Fibroblast of skin of left quadriceps (primary cell): ENCODE results near the gene RNF167.
"Not testable (repeated sequence)": the region's sequence is repeated elsewhere in the genome, so short reads cannot be mapped to it uniquely, and the experiment has no call there.

ENCODE experiments used
- DNase-seq, 2 experiments: peaks; one replicate each; pipeline ENCODE4 v3.0.0-alpha.2; 2013; ENCODE audit warnings: low read depth in 2 of 2

The RNF167 gene

GRCh38 chr17:4902540-4902939 lies 37.5 kb upstream of the RNF167 start:
- DNase-seq = no peak

GRCh38 chr17:4903051-4903818 lies 36.8 kb upstream of the RNF167 start, which contains the start of gene CHRNE:
CHRNE (minus strand) TSS chr17:4903098; CDS start chr17:4903063, 35 bp downstream.
- peak; percentile 29 to 32 for DNase-seq

GRCh38 chr17:4906642-4907041 lies 33.4 kb upstream of the RNF167 start:
- not testable (repeated sequence) for DNase-seq

GRCh38 chr17:4908301-4908700 lies 31.8 kb upstream of the RNF167 start:
- no peak for DNase-seq

- DNase-seq = peak; percentile 66 to 68
These were observed 31.2 kb upstream of the RNF167 start for GRCh38 chr17:4908711-4909496.

DNA sequence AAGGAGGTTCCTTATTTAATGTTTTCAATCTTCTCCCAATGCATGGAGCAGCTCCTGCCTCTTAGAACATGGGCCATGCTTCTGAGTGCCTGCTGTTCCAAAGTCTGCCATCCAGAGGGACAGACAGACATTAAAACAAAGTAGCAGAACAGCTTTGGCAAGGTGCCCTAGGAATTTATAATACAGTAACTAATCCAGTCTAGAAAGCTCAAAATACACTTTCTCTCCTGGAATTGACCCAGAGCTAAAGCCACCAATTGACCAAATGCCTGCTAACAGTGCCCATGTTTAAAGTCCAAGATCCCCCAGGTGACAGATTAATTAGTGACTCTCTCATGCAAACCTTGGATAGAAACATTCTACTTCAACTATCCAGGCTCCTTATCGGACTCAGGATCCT lies 26.1 kb upstream of the RNF167 start:
- no peak for DNase-seq

- not testable (repeated sequence) for DNase-seq
These were observed 25.5 kb upstream of the RNF167 start for GRCh38 chr17:4914551-4914950.

- DNase-seq = no peak
These were observed 20.5 kb upstream of the RNF167 start for GRCh38 chr17:4919511-4920047.

DNA sequence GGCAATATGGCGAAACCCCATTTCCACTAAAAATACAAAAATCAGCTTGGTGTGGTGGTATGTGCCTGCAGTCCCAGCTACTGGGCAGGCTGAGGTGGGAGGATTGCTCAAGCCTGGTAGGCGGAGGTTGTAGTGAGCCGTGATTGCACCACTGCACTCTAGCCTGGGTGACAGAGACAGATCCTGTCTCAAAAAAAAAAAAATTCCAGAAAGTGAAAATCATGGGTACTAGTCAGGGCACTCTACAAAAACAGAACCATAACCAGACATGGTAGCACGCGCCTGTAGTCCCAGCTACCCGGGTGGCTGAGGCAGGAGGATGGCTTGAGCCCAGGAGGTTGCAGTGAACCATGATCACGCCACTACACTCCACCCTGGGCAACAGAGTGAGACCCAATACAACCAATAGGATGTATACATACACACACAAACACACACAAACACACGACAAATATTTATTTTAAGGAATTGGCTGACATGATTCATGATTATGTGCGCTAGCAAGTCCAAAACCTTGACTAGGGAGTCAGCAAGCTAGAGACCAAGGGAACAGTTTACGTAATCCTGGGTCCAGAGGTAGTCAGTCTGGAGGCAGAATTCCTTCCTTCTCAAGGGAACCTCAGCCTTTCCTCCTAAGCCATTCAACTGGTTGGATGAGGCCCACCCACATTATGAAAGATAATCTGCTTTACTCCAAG lies 19.6 kb upstream of the RNF167 start:
- no peak for DNase-seq

DNA sequence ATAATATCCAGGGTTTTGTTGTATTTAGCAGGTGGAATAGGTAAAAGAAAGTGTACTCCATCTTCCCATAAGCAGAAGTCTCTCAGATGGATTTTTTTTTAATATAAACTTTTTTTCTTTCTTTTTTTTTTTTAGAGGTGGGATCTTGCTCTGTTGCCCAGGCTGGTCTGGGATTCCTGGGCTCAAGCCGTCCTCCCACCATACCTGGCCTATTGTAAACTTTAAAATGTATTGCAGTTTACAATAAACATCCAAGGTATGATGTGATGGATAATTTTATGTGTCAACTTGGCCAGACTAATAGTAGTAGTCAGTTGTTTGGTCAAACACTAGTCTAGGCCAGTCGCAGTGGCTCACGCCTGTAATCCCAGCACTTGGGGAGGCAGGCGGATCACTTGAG lies 18.7 kb upstream of the RNF167 start:
- DNase-seq = no peak

GRCh38 chr17:4926577-4927335 lies 13.3 kb upstream of the RNF167 start:
- DNase-seq = not testable (repeated sequence)

DNA sequence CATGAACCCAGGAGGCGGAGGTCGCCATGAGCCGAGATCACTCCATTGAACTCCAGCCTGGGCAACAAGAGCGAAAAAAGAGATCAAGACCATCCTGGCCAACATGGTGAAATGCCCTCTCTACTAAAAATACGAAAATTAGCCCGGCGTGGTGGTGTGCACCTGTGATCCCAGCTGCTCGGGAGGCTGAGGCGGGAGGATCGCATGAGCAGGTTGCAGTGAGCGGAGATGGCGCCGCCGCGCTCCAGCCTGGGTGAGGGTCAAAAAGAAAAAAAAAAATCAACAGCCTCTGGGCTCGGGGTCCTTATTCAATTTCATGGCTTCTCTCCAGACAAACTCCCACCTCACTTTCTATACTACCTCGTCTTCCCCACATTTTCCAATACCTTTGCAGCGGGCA lies 11.2 kb upstream of the RNF167 start:
- no peak for DNase-seq

GRCh38 chr17:4931963-4932362 lies 8.1 kb upstream of the RNF167 start, which contains the start of gene GP1BA:
GP1BA (plus strand) TSS chr17:4932277; CDS start chr17:4932605, 328 bp downstream.
- no peak for DNase-seq

- no peak for DNase-seq
These were observed 7.3 kb upstream of the RNF167 start for GRCh38 chr17:4932756-4933155.

DNA sequence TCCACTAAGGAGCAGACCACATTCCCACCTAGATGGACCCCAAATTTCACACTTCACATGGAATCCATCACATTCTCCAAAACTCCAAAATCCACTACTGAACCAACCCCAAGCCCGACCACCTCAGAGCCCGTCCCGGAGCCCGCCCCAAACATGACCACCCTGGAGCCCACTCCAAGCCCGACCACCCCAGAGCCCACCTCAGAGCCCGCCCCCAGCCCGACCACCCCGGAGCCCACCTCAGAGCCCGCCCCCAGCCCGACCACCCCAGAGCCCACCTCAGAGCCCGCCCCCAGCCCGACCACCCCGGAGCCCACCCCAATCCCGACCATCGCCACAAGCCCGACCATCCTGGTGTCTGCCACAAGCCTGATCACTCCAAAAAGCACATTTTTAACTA lies 6.4 kb upstream of the RNF167 start:
- DNase-seq = no peak

DNA sequence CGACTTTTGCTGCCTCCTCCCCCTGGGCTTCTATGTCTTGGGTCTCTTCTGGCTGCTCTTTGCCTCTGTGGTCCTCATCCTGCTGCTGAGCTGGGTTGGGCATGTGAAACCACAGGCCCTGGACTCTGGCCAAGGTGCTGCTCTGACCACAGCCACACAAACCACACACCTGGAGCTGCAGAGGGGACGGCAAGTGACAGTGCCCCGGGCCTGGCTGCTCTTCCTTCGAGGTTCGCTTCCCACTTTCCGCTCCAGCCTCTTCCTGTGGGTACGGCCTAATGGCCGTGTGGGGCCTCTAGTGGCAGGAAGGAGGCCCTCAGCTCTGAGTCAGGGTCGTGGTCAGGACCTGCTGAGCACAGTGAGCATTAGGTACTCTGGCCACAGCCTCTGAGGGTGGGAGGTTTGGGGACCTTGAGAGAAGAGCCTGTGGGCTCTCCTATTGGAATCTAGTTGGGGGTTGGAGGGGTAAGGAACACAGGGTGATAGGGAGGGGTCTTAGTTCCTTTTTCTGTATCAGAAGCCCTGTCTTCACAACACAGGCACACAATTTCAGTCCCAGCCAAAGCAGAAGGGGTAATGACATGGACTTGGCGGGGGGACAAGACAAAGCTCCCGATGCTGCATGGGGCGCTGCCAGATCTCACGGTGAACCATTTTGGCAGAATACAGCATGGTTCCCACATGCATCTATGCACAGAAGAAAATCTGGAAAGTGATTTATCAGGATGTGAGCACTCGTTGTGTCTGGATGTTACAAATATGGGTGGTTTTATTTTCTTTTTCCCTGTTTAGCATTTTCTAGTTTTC lies 5.7 kb upstream of the RNF167 start:
- no peak for DNase-seq

GRCh38 chr17:4935650-4936049 lies 4.4 kb upstream of the RNF167 start:
- no peak for DNase-seq

DNA sequence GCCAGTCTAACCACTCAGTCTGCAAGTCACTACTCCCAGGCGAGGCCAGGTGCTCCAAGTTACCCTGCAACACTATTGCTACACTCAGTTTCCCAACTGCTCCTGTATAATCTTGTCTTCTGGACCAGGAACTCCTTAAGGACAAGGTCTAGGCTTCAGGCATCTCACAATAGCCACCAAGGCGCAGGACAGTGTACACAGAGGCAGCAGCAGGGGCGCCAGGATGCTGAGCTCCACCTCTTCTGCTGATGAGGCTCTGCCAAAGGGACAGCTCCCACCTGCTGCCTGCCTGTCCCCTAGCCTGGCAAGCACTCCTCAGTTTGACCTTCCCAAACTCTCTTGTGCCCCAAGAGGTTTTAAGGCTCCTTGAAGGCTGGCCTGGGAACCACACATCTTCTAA lies 3.6 kb upstream of the RNF167 start:
- DNase-seq = no peak

DNA sequence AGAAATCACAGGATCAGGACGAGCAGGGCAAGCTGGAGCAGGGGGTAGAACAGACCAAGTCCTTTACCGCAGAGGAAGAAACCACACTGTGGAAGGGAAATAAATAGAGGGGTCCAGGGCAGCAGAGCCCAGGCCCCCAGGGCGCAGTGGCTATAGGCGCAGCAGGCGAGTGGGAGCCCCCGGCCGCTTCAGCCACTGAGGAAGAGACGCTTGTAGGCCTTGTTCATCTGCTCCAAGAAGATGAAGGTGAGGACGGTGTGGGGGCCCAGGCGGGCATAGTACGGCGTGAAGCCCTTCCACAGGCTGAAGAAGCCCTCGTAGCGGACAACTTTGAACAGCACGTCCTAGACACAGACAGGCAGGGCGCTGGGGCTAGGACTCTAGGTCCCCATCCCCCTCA lies 2.5 kb upstream of the RNF167 start:
- no peak for DNase-seq

GRCh38 chr17:4938069-4938491 lies 2.0 kb upstream of the RNF167 start:
- DNase-seq = no peak
